ENCODE measurements around the gene ZCWPW2. TPM values are rescaled to one million over a fixed set of nuclear protein-coding genes. Genes with fewer than 3 reads are reported as not detected.

ZCWPW2 gene
- total and polyA plus RNA-seq, 8 donors = 0.70 to 1.5 (median 1.0) TPM

DNA sequence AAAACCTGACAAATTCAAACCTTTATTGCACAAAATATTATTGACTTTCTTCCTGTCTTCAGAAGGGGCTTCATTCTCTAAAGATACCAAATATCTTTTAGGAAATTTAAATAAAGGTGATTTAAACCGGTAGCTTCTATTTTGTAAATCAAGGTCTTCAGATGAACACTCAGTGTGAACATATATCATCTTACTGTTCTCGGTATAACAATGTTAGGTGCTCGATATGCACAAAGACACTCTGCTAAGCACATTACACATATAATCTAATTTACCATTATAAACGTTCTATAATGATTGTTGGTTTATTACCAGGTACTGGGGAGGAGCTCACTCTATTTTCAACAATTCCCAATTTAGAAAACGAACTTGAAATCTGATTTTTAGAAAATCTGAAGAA is 225.5 kb downstream of the ZCWPW2 start:
- intact Hi-C loops (cut with DNase I) = no loop called here
- Histone ChIP-seq H3K27ac (no peak overlapping the region), H3K27me3 (peaks cover 0 to 5% (median 0%) of the 10 kb centered on the region in 4 donors), H3K4me3 (no peak overlapping the region), H3K9me3 (no peaks in the 10 kb centered on the region), H3K36me3 (no peaks in the 10 kb centered on the region), H3K4me1 (peaks cover 0 to 5% (median 3%) of the 10 kb centered on the region in 3 donors)
- 76 to 79% methylated on average over 5 of the region's 5 CpGs for WGBS, 2 donors
- DNase-seq (no peak), FAIRE-seq (no peak), ATAC-seq (no peak)
- no peak for TF ChIP-seq CTCF (IDR thresholded peaks at IDR 0.05)

DNA sequence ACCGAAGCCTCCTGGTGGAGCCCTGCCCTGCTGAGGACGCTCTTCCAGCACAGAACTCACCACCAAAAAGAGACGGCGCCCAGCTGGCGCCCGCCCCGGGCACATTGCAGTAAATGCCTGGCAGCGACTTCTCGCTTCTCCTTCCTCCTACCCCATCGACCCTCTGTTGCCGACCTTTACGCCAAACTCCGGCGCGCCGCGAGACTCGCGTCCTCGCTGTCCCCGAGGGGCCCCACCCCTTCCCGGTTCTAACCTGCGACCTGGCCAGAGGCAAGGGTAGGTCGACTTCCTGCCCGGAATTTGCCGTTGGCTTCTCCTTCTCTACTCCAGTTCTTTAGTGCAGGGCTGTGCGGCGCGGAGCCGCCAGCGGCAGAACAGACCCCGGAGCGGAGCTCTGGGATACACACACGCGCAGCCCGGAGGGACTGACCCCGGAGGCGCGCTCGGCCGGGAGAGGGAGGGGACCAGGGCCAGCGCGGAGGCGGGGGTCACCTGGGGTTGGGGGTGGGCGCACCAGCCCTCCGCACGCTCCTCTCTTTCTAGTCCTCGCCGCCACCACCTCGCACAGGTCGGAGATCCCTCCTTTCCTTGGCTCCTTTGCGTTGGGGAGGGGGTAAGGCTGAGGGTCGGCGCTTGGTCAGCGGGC is 226.7 kb downstream of the ZCWPW2 start:
- Histone ChIP-seq H3K4me1 (peaks cover 0 to 5% (median 3%) of the 10 kb centered on the region in 3 donors), H3K27ac (peak overlapping the region in 1 of 4 donors; percentile 25), H3K9me3 (no peaks in the 10 kb centered on the region), H3K4me3 (peak overlapping the region; percentile 36 to 50 (median 48)), H3K27me3 (peaks cover 0 to 5% (median 0%) of the 10 kb centered on the region in 4 donors), H3K36me3 (no peaks in the 10 kb centered on the region)
- 1 to 2% methylated on average over 40 to 55 of the region's 55 CpGs for WGBS, 2 donors
- ATAC-seq = peak; percentile 55 to 79 (median 78)
- no peak for FAIRE-seq
- DNase-seq = peak; percentile 30 to 78 (median 38)
- intact Hi-C loops (cut with DNase I) = no loop called here
- TF ChIP-seq CTCF (IDR thresholded peaks at IDR 0.05) = no peak

Other genes with a start within 250 kb of the ZCWPW2 start
- 1 to 10 TPM; 4.3 to 9.3 (median 7.1) TPM for gene CMC1, start 107.1 kb upstream of the ZCWPW2 start, total RNA-seq
- 10 to 100 TPM; 16.4 to 23.9 TPM for gene CMC1, start 107.1 kb upstream of the ZCWPW2 start, polyA plus RNA-seq
- 10 to 100 TPM; 26.6 to 35.9 (median 31.2) TPM for gene AZI2, start 103 bp downstream of the ZCWPW2 start, total RNA-seq
- 10 to 100 TPM; 13.2 to 21.7 TPM for gene AZI2, start 103 bp downstream of the ZCWPW2 start, polyA plus RNA-seq